Activated naive CD8-positive, alpha-beta T cell treated with anti-CD3 and anti-CD28 coated beads, Interleukin-2, amount 50 U/mL, for 24 hours (primary cell): ENCODE results near the gene SLC2A9.

ENCODE experiments used
- ATAC-seq: fragments of 150-1000 bp; cut with Tn5 transposase; one replicate; pipeline ENCODE4 v1.10.0; 2021
- DNase-seq: peaks from one replicate; pipeline ENCODE4 v3.0.0; 2021
- H3K27ac Mint-ChIP-seq: one replicate; pipeline ENCODE4 v1.8.0; 2021; ENCODE audit warnings: mild to moderate bottlenecking, mixed read lengths
- H3K27me3 Mint-ChIP-seq: one replicate; pipeline ENCODE4 v1.8.0; 2021; ENCODE audit warnings: mixed read lengths
- H3K36me3 Mint-ChIP-seq: one replicate; pipeline ENCODE4 v1.8.0; 2021; ENCODE audit warnings: low read depth, mixed read lengths
- H3K4me1 Mint-ChIP-seq: one replicate; pipeline ENCODE4 v1.8.0; 2021; ENCODE audit warnings: mixed read lengths
- H3K4me3 Mint-ChIP-seq: one replicate; pipeline ENCODE4 v1.8.0; 2021; ENCODE audit warnings: mild to moderate bottlenecking, moderate library complexity, mixed read lengths
- H3K9me3 Mint-ChIP-seq: one replicate; pipeline ENCODE4 v1.8.0; 2021; ENCODE audit warnings: mixed read lengths

The SLC2A9 gene

GRCh38 chr4:9880406-9881197 lies 140.7 kb downstream of the SLC2A9 start:
- Mint-ChIP-seq H3K27me3 (no peaks in the 10 kb centered on the region), H3K36me3 (no peaks in the 10 kb centered on the region), H3K4me1 (no peaks in the 10 kb centered on the region), H3K4me3 (no peak overlapping the region), H3K9me3 (no peaks in the 10 kb centered on the region), H3K27ac (no peak overlapping the region)
- ATAC-seq, result no peak
- no peak for DNase-seq

GRCh38 chr4:9877123-9877522 lies 144.2 kb downstream of the SLC2A9 start:
- H3K4me3 Mint-ChIP-seq, result no peak overlapping the region
- H3K4me1 Mint-ChIP-seq, result no peaks in the 10 kb centered on the region
- no peak overlapping the region for H3K27ac Mint-ChIP-seq
- H3K27me3 Mint-ChIP-seq, result no peaks in the 10 kb centered on the region
- H3K9me3 Mint-ChIP-seq, result no peaks in the 10 kb centered on the region
- no peaks in the 10 kb centered on the region for H3K36me3 Mint-ChIP-seq
- ATAC-seq (no peak), DNase-seq (no peak)

GRCh38 chr4:9875516-9875915 lies 145.8 kb downstream of the SLC2A9 start:
- no peaks in the 10 kb centered on the region for H3K9me3 Mint-ChIP-seq
- no peak overlapping the region for H3K4me3 Mint-ChIP-seq
- H3K36me3 Mint-ChIP-seq, result no peaks in the 10 kb centered on the region
- H3K4me1 Mint-ChIP-seq, result no peaks in the 10 kb centered on the region
- DNase-seq (no peak), ATAC-seq (no peak)
- no peaks in the 10 kb centered on the region for H3K27me3 Mint-ChIP-seq
- H3K27ac Mint-ChIP-seq, result no peak overlapping the region

- DNase-seq (no peak), ATAC-seq (no peak)
- no peaks in the 10 kb centered on the region for H3K9me3 Mint-ChIP-seq
- no peaks in the 10 kb centered on the region for H3K27me3 Mint-ChIP-seq
- H3K36me3 Mint-ChIP-seq, result no peaks in the 10 kb centered on the region
- H3K4me1 Mint-ChIP-seq, result no peaks in the 10 kb centered on the region
- no peak overlapping the region for H3K27ac Mint-ChIP-seq
- no peak overlapping the region for H3K4me3 Mint-ChIP-seq
Measured at GRCh38 chr4:9874385-9874784, 146.9 kb downstream of the SLC2A9 start.

GRCh38 chr4:9870165-9870790 lies 151.0 kb downstream of the SLC2A9 start:
- no peaks in the 10 kb centered on the region for H3K9me3 Mint-ChIP-seq
- no peaks in the 10 kb centered on the region for H3K4me1 Mint-ChIP-seq
- H3K27ac Mint-ChIP-seq, result no peak overlapping the region
- DNase-seq, result no peak
- no peaks in the 10 kb centered on the region for H3K27me3 Mint-ChIP-seq
- H3K36me3 Mint-ChIP-seq, result no peaks in the 10 kb centered on the region
- ATAC-seq, result no peak
- no peak overlapping the region for H3K4me3 Mint-ChIP-seq

- Mint-ChIP-seq H3K4me3 (no peak overlapping the region), H3K9me3 (no peaks in the 10 kb centered on the region), H3K27ac (no peak overlapping the region), H3K36me3 (no peaks in the 10 kb centered on the region), H3K4me1 (no peaks in the 10 kb centered on the region), H3K27me3 (no peaks in the 10 kb centered on the region)
- no peak for ATAC-seq
- no peak for DNase-seq
Measured at GRCh38 chr4:9867751-9868425, 153.4 kb downstream of the SLC2A9 start.

DNA sequence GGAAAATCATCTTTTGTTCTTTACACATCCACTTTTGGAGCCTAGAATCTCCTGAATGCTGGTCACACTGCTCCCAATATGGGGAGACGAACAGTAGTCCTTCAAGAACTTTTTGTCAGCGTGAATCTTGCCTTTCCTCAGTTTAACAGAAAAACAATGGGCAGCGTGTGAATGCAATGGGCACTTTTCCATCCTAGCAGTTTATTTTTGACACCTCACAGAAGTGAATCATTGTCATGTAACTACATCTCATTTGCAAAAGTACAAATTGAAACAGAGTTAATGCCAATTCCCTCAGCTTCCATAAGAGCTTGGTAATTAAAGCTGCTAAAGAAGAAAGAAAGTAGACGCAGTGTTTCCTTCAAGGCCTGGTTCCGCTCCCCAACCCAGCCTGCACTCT lies 154.4 kb downstream of the SLC2A9 start:
- Mint-ChIP-seq H3K27me3 (no peaks in the 10 kb centered on the region), H3K27ac (no peak overlapping the region), H3K4me1 (no peaks in the 10 kb centered on the region), H3K9me3 (no peaks in the 10 kb centered on the region), H3K4me3 (no peak overlapping the region), H3K36me3 (no peaks in the 10 kb centered on the region)
- DNase-seq (no peak), ATAC-seq (no peak)

DNA sequence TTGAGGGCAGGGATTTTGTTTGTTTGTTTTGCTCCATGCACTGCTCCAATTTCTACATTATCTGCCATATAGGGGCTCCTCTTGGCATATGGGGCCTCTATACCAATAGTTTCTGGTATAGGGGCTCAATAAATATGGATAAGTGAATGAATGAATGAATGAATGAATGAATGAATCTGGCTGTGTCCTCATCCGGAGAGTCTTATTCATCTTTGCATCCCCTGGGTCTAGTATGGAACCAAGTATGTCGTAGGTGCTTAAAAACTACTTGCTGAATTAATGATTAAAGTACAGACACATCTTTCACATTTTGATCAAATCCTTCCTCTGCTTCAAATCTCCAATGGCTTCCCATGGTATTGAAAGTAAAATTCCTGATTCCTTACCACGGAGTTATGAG lies 159.7 kb downstream of the SLC2A9 start:
- Mint-ChIP-seq H3K9me3 (no peaks in the 10 kb centered on the region), H3K27ac (no peak overlapping the region), H3K4me1 (no peaks in the 10 kb centered on the region), H3K36me3 (no peaks in the 10 kb centered on the region), H3K27me3 (no peaks in the 10 kb centered on the region), H3K4me3 (no peak overlapping the region)
- ATAC-seq, result no peak
- DNase-seq, result no peak

GRCh38 chr4:9859810-9860209 lies 161.5 kb downstream of the SLC2A9 start:
- H3K27me3 Mint-ChIP-seq, result no peaks in the 10 kb centered on the region
- no peaks in the 10 kb centered on the region for H3K4me1 Mint-ChIP-seq
- peaks cover 7% of the 10 kb centered on the region for H3K9me3 Mint-ChIP-seq
- DNase-seq, result no peak
- no peak for ATAC-seq
- no peak overlapping the region for H3K4me3 Mint-ChIP-seq
- no peak overlapping the region for H3K27ac Mint-ChIP-seq
- no peaks in the 10 kb centered on the region for H3K36me3 Mint-ChIP-seq

GRCh38 chr4:9849538-9849920 lies 171.8 kb downstream of the SLC2A9 start:
- Mint-ChIP-seq H3K9me3 (peaks cover 4% of the 10 kb centered on the region), H3K4me3 (no peak overlapping the region), H3K4me1 (no peaks in the 10 kb centered on the region), H3K27me3 (peaks cover 4% of the 10 kb centered on the region), H3K27ac (no peak overlapping the region), H3K36me3 (no peaks in the 10 kb centered on the region)
- no peak for DNase-seq
- ATAC-seq, result no peak

DNA sequence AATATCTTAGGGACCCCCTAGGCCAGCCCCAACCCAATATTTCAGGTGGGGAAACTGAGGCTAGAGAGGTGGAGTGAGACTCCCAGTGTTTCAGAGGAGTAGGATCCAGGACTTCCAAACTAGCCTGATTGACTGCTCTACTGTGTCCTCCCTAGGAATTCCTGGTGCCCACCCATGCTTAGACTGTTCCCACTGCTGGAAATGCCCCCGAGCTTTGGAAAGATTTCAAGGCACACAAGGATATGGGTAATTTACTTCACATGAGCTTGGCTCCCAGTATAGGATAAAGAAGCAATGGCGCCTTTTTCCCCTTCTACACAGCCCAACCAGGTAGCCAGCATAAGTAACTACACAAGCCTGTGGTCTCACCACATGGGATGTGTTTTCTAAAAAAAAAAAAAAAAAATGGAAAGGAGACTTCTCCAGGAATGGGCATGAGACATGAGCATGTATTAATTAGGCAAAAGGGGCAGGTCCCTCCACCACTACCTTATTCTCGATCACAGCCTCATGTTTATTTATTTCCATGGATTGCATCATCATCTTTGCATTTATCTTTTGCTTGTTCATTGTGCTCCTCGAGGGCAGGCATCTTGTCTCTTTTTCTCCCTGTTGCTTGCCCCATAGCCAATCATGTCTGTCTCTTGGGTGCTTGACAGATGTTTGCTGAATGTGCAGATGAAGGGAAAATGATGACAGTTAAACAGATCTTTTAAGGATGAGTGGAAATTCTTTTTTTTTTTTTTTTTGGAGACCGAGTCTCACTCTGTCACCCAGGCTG lies 173.1 kb downstream of the SLC2A9 start:
- no peak overlapping the region for H3K4me3 Mint-ChIP-seq
- H3K4me1 Mint-ChIP-seq, result no peaks in the 10 kb centered on the region
- DNase-seq, result no peak
- no peak for ATAC-seq
- H3K27me3 Mint-ChIP-seq, result peaks cover 4% of the 10 kb centered on the region
- H3K36me3 Mint-ChIP-seq, result no peaks in the 10 kb centered on the region
- peaks cover 4% of the 10 kb centered on the region for H3K9me3 Mint-ChIP-seq
- H3K27ac Mint-ChIP-seq, result no peak overlapping the region

GRCh38 chr4:9845791-9846493 lies 175.4 kb downstream of the SLC2A9 start:
- Mint-ChIP-seq H3K9me3 (peaks cover 13% of the 10 kb centered on the region), H3K36me3 (no peaks in the 10 kb centered on the region), H3K27ac (no peak overlapping the region), H3K4me1 (no peaks in the 10 kb centered on the region), H3K4me3 (no peak overlapping the region), H3K27me3 (peaks cover 4% of the 10 kb centered on the region)
- ATAC-seq (no peak), DNase-seq (no peak)

DNA sequence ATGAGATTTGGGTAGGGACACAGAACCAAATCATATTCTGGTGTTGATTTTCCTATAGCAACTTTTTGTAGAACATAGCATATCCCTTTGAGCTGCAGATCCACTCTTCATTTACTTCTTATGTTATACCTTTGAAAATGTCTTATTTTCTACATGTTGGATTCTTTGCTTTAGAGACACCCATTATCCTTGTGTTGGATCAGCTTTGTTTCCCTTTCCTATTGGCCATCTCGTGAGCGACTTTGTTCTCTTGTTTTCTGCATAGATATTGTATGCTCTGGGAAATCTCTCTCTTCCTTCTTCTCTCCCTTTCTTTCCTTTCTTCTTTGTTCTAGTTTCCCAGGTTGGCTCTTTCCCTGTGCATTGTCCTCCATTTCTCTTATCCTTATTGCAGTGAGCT lies 180.2 kb downstream of the SLC2A9 start:
- H3K27me3 Mint-ChIP-seq, result no peaks in the 10 kb centered on the region
- H3K9me3 Mint-ChIP-seq, result peaks cover 30% of the 10 kb centered on the region
- H3K4me3 Mint-ChIP-seq, result no peak overlapping the region
- no peak for DNase-seq
- ATAC-seq, result no peak
- H3K27ac Mint-ChIP-seq, result no peak overlapping the region
- H3K4me1 Mint-ChIP-seq, result no peaks in the 10 kb centered on the region
- no peaks in the 10 kb centered on the region for H3K36me3 Mint-ChIP-seq

GRCh38 chr4:9835430-9835829 lies 185.9 kb downstream of the SLC2A9 start:
- no peak for DNase-seq
- peaks cover 2% of the 10 kb centered on the region for H3K27me3 Mint-ChIP-seq
- no peaks in the 10 kb centered on the region for H3K36me3 Mint-ChIP-seq
- no peak overlapping the region for H3K4me3 Mint-ChIP-seq
- H3K9me3 Mint-ChIP-seq, result peaks cover 12% of the 10 kb centered on the region
- ATAC-seq, result no peak
- no peaks in the 10 kb centered on the region for H3K4me1 Mint-ChIP-seq
- H3K27ac Mint-ChIP-seq, result no peak overlapping the region
